ENCODE measurements around the gene MAT2B. TPM values are rescaled to one million over a fixed set of nuclear protein-coding genes. Genes with fewer than 3 reads are reported as not detected.

Gene MAT2B
- total and polyA plus RNA-seq, 2 of the 8 experiments (the other 6 are each of a cell fraction or from before 2014, with no cell fraction given), result 33.9 to 65.2 TPM

Other genes with a start within 250 kb of the MAT2B start
- gene CCNG1, start 68.0 kb upstream of the MAT2B start, total RNA-seq (2021; fragmentation: NEBNext Ultra II Directional; extraction: Animal tissue kit (Norgen Biotek cat#: 25700)), result 363 and 369 TPM in 2 replicates
- gene CCNG1, start 68.0 kb upstream of the MAT2B start, polyA plus RNA-seq (2011; rRNA removed), result 84.2 and 165 TPM in 2 replicates
- 48.5 and 59.5 TPM in 2 replicates for gene NUDCD2, start 45.5 kb upstream of the MAT2B start, total RNA-seq (2021; fragmentation: NEBNext Ultra II Directional; extraction: Animal tissue kit (Norgen Biotek cat#: 25700))
- gene NUDCD2, start 45.5 kb upstream of the MAT2B start, polyA plus RNA-seq (2011; rRNA removed), result 6.8 and 12.2 TPM in 2 replicates
- gene HMMR, start 45.0 kb upstream of the MAT2B start, total RNA-seq (2021; fragmentation: NEBNext Ultra II Directional; extraction: Animal tissue kit (Norgen Biotek cat#: 25700)), result 70.6 and 77.3 TPM in 2 replicates
- 8.2 and 17.5 TPM in 2 replicates for gene HMMR, start 45.0 kb upstream of the MAT2B start, polyA plus RNA-seq (2011; rRNA removed)